Keratinocyte (primary cell): ENCODE results near the gene SYNE2.

Source experiments
- CTCF ChIP-seq, 3 experiments: IDR thresholded peaks in 1 of 3; conservative IDR thresholded peaks in 1 of 3; optimal IDR thresholded peaks in 1 of 3; 2 replicates in 2 of 3; 3 replicates in 1 of 3; pipeline versions ENCODE3 to v1.5.1; 2011; ENCODE audit warnings: low read length in 3 of 3, mild to moderate bottlenecking in 3 of 3, moderate library complexity in 2 of 3, control low read depth in 1 of 3, inconsistent platforms in 1 of 3; ENCODE audit not compliant: insufficient read depth in 2 of 3; ENCODE audit errors: extremely low read depth in 1 of 3
- EZH2 ChIP-seq: IDR thresholded peaks from one replicate; pipeline ENCODE4 v1.6.1; 2012; ENCODE audit warnings: inconsistent platforms, mild to moderate bottlenecking, low read length, moderate library complexity

GRCh38 chr14:64265222-64265621, 412.4 kb downstream of the SYNE2 start:
- no peak for TF ChIP-seq CTCF (optimal IDR thresholded peaks at IDR 0.05 in 1 of 3, IDR thresholded peaks at IDR 0.05 in 1 of 3, conservative IDR thresholded peaks at IDR 0.05 in 1 of 3; ENCODE audit: extremely low read depth in 1 of 3, insufficient read depth in 2 of 3, low read length in 3 of 3)
- no peak for TF ChIP-seq EZH2
